ENCODE results near the gene PDE3A. TPM values are rescaled to one million over a fixed set of nuclear protein-coding genes. Genes with fewer than 3 reads are reported as not detected.

Gene PDE3A
- total RNA-seq, 2 donors from 2014 or later, result 5.5 to 6.2 TPM

DNA sequence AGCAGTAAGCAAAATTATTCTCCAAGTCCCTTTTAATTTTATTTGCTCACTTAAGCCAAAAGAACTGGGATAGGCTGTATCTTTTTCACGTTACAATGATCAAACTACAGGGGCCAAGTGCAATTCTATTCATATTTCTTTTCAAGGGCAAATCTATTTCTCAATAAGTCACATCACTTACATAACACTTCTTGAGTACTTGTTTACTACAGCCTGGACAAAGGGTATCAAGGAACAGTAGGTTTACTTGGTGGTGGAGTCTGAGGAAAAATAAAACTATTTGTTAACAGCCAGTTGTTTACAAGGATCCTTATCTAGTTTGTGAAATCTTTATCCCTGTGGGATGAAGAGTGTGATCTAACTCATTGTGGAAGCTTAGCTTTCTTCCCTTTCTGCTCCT is 72.1 kb downstream of the PDE3A start:
- Histone ChIP-seq H3K36me3 (no peaks in the 10 kb centered on the region), H3K9me3 (no peaks in the 10 kb centered on the region), H3K4me1 (replicated peaks) (no peaks in the 10 kb centered on the region), H3K27me3 (replicated peaks; ENCODE audit: insufficient read depth) (no peaks in the 10 kb centered on the region), H3K27ac (no peak overlapping the region), H3K4me3 (no peak overlapping the region)
- intact Hi-C loops (cut with DNase I), result no loop called here
- TF ChIP-seq, protein P1, sequence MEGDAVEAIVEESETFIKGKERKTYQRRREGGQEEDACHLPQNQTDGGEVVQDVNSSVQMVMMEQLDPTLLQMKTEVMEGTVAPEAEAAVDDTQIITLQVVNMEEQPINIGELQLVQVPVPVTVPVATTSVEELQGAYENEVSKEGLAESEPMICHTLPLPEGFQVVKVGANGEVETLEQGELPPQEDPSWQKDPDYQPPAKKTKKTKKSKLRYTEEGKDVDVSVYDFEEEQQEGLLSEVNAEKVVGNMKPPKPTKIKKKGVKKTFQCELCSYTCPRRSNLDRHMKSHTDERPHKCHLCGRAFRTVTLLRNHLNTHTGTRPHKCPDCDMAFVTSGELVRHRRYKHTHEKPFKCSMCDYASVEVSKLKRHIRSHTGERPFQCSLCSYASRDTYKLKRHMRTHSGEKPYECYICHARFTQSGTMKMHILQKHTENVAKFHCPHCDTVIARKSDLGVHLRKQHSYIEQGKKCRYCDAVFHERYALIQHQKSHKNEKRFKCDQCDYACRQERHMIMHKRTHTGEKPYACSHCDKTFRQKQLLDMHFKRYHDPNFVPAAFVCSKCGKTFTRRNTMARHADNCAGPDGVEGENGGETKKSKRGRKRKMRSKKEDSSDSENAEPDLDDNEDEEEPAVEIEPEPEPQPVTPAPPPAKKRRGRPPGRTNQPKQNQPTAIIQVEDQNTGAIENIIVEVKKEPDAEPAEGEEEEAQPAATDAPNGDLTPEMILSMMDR (IDR thresholded peaks at IDR 0.05), result no peak
- TF ChIP-seq POLR2A (IDR thresholded peaks at IDR 0.05) (no peak), POLR2AphosphoS5 (IDR thresholded peaks at IDR 0.05) (no peak)
- no peak for DNase-seq (ENCODE audit: low spot score)
- 54% methylated on average over 1 of the region's 1 CpG for WGBS

DNA sequence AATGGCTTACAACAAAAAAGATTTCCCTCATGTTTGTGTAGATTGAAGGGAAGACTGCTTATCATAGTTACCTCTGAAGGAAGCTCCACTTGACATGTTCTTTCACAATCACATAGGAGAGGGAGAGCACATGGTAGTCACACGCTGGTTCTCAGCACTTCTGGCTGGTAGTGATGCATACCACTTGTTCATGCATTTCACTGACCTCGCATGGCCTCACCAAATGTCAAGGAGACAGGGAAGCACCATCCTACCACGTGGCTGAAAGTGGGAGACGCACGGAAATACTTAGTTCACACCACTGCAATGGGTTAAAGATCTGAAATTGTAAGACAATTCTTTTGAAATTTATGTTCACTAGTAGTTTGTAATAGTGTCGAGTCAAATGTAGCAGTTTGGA is 74.0 kb downstream of the PDE3A start:
- H3K27ac ChIP-seq, result no peak overlapping the region
- H3K4me1 ChIP-seq (replicated peaks), result no peaks in the 10 kb centered on the region
- H3K27me3 ChIP-seq (replicated peaks; ENCODE audit: insufficient read depth), result no peaks in the 10 kb centered on the region
- no peak overlapping the region for H3K4me3 ChIP-seq
- intact Hi-C loops (cut with DNase I), result no loop called here
- no peak for DNase-seq (ENCODE audit: low spot score)
- WGBS, result 88% methylated on average over 6 of the region's 6 CpGs
- H3K36me3 ChIP-seq, result no peaks in the 10 kb centered on the region
- TF ChIP-seq POLR2AphosphoS5 (IDR thresholded peaks at IDR 0.05) (no peak), POLR2A (IDR thresholded peaks at IDR 0.05) (no peak)
- TF ChIP-seq, protein P1 (IDR thresholded peaks at IDR 0.05), result no peak
- no peaks in the 10 kb centered on the region for H3K9me3 ChIP-seq

DNA sequence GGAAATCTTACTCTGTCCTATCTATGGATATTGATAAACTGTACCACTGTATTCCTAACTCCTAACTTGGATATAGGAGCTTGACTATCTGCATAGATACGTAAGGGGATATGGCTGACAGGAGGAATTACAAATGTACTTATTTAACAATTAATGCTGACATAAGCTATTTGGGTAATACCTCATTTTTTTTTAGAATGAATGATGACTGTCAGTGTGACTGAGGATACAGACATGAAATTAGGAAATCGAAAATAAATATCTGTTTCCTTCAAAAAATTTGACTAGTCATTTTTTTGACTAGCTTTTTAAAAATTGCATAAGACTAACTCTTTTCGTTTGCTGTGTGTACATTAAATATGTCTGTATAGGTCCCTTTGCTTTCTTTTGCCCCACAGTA is 74.9 kb downstream of the PDE3A start:
- TF ChIP-seq POLR2A (IDR thresholded peaks at IDR 0.05) (no peak), POLR2AphosphoS5 (IDR thresholded peaks at IDR 0.05) (no peak)
- TF ChIP-seq, protein P1 (IDR thresholded peaks at IDR 0.05), result no peak
- WGBS, result 85% methylated on average over 3 of the region's 3 CpGs
- intact Hi-C loops (cut with DNase I), result no loop called here
- no peaks in the 10 kb centered on the region for H3K9me3 ChIP-seq
- H3K4me3 ChIP-seq, result no peak overlapping the region
- no peaks in the 10 kb centered on the region for H3K4me1 ChIP-seq (replicated peaks)
- H3K27ac ChIP-seq, result no peak overlapping the region
- no peak for DNase-seq (ENCODE audit: low spot score)
- H3K27me3 ChIP-seq (replicated peaks; ENCODE audit: insufficient read depth), result no peaks in the 10 kb centered on the region
- no peaks in the 10 kb centered on the region for H3K36me3 ChIP-seq

DNA sequence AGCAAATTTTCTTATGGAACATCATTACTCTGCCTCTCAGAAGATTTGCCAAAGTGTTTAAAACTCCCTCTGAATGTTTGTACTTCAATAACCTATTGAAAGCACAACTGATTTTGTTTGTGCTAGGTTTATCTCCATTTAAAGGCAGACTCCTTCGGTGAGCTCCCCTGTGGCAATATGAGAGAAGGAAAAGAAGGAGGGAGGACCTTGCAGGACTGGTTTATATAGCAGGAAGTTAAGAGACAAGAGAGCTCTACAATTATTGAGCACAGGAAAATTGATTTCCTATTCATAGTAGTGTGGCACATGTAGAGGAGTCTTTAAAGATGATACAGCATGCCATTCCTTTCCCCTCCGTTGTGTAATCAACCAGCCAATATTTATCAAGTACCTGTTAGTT is 75.5 kb downstream of the PDE3A start:
- intact Hi-C loops (cut with DNase I), result no loop called here
- H3K27ac ChIP-seq, result no peak overlapping the region
- H3K9me3 ChIP-seq, result no peaks in the 10 kb centered on the region
- no peak overlapping the region for H3K4me3 ChIP-seq
- TF ChIP-seq, protein P1 (IDR thresholded peaks at IDR 0.05), result no peak
- TF ChIP-seq POLR2A (IDR thresholded peaks at IDR 0.05) (no peak), POLR2AphosphoS5 (IDR thresholded peaks at IDR 0.05) (no peak)
- no peak for DNase-seq (ENCODE audit: low spot score)
- no peaks in the 10 kb centered on the region for H3K27me3 ChIP-seq (replicated peaks; ENCODE audit: insufficient read depth)
- WGBS, result 49% methylated on average over 2 of the region's 2 CpGs
- no peaks in the 10 kb centered on the region for H3K4me1 ChIP-seq (replicated peaks)
- H3K36me3 ChIP-seq, result no peaks in the 10 kb centered on the region

DNA sequence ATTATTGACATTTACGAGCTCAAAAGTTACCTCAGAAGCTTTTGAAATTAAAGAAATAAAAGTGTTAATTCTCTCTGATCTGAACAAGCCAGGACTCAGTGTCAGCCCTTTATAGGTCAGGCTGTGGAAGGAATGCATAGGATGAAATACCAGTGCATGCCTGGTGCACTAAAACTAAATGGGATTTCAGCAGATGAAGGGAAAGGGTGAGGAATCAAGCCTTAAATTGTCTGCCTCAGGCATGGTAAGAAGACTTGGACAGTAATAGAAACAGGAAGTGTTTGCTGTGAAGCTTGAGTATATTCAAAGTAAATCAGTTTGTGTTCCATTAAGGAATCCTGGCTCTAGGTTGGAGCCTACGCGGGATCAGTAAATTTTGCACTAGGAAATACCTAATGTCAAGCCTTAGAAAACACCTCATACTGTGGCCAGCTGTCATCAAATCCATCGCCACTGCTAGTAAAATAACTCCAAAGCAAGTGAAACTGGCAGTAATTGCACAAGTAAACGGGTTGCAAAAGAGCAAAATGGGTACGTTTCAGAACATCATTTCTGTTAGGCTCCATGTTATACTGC is 76.3 kb downstream of the PDE3A start:
- TF ChIP-seq POLR2A (IDR thresholded peaks at IDR 0.05) (no peak), POLR2AphosphoS5 (IDR thresholded peaks at IDR 0.05) (no peak)
- TF ChIP-seq, protein P1 (IDR thresholded peaks at IDR 0.05), result no peak
- Histone ChIP-seq H3K27me3 (replicated peaks; ENCODE audit: insufficient read depth) (no peaks in the 10 kb centered on the region), H3K4me3 (no peak overlapping the region), H3K36me3 (no peaks in the 10 kb centered on the region), H3K27ac (no peak overlapping the region), H3K9me3 (no peaks in the 10 kb centered on the region), H3K4me1 (replicated peaks) (no peaks in the 10 kb centered on the region)
- DNase-seq (ENCODE audit: low spot score), result no peak
- 73% methylated on average over 6 of the region's 6 CpGs for WGBS
- intact Hi-C loops (cut with DNase I), result no loop called here

Measured in prostate gland (tissue), 2 donors.